Transverse colon (tissue), 4 donors: ENCODE data around the gene SLC1A7.

Experiments
- EP300 ChIP-seq: sonication (generic); formaldehyde crosslinking; IDR thresholded peaks from one replicate; pipeline ENCODE4 v1.6.1; 2017; ENCODE audit warnings: antibody characterized with exemption, low read depth
- POLR2A ChIP-seq: fragments of 450-650 bp; IDR thresholded peaks from one replicate; pipeline ENCODE4 v1.6.1; 2016; ENCODE audit warnings: antibody characterized with exemption, mild to moderate bottlenecking, moderate library complexity
- POLR2AphosphoS5 ChIP-seq, 3 donors: sonication (generic); formaldehyde crosslinking; IDR thresholded peaks; one replicate each; pipeline ENCODE4 v1.6.1; 2016; ENCODE audit warnings: antibody characterized with exemption in 3 of 3
- TF ChIP-seq, protein P1 (sequence below), 5 experiments: fragments of 200-600 bp in 3 of 5; fragments of 450-650 bp in 2 of 5; sonication (generic) in 3 of 5; IDR thresholded peaks; 1 replicate in 2 of 5; 2 replicates in 3 of 5; pipeline ENCODE4 v1.5.1; 2016 to 2017; ENCODE audit warnings: antibody characterized with exemption in 5 of 5, inconsistent platforms in 3 of 5, mild to moderate bottlenecking in 2 of 5, moderate library complexity in 1 of 5

GRCh38 chr1:53085405-53085804 lies 57.0 kb downstream of the SLC1A7 start:
- TF ChIP-seq, protein P1, sequence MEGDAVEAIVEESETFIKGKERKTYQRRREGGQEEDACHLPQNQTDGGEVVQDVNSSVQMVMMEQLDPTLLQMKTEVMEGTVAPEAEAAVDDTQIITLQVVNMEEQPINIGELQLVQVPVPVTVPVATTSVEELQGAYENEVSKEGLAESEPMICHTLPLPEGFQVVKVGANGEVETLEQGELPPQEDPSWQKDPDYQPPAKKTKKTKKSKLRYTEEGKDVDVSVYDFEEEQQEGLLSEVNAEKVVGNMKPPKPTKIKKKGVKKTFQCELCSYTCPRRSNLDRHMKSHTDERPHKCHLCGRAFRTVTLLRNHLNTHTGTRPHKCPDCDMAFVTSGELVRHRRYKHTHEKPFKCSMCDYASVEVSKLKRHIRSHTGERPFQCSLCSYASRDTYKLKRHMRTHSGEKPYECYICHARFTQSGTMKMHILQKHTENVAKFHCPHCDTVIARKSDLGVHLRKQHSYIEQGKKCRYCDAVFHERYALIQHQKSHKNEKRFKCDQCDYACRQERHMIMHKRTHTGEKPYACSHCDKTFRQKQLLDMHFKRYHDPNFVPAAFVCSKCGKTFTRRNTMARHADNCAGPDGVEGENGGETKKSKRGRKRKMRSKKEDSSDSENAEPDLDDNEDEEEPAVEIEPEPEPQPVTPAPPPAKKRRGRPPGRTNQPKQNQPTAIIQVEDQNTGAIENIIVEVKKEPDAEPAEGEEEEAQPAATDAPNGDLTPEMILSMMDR (IDR thresholded peaks at IDR 0.05), result no peak
- TF ChIP-seq EP300 (no peak), POLR2A (no peak), POLR2AphosphoS5 (IDR thresholded peaks at IDR 0.05) (no peak)
